Measurements from ENCODE around the gene PREB. TPM values are rescaled to one million over a fixed set of nuclear protein-coding genes. Genes with fewer than 3 reads are reported as not detected.

The PREB gene
- total RNA-seq, 1 donor from 2014 or later = 38.7 TPM

GRCh38 chr2:27092696-27093429 is 41.6 kb downstream of the PREB start:
- no peaks in the 10 kb centered on the region for H3K27me3 Mint-ChIP-seq
- intact Hi-C loops (cut with micrococcal nuclease) = no loop called here
- H3K4me3 Mint-ChIP-seq = no peak overlapping the region
- H3K4me1 Mint-ChIP-seq = peaks cover 11% of the 10 kb centered on the region
- TF ChIP-seq CTCF (IDR thresholded peaks at IDR 0.05) = no peak
- ATAC-seq (ENCODE audit: low read depth) (no peak), DNase-seq (no peak)
- ChIA-PET CTCF (no interaction called here), POLR2A (no interaction called here)
- H3K27ac Mint-ChIP-seq = no peak overlapping the region
- H3K9me3 Mint-ChIP-seq = no peaks in the 10 kb centered on the region
- H3K36me3 Mint-ChIP-seq (ENCODE audit: low read depth) = no peaks in the 10 kb centered on the region

- Mint-ChIP-seq H3K27me3 (no peaks in the 10 kb centered on the region), H3K4me1 (peaks cover 14% of the 10 kb centered on the region), H3K27ac (no peak overlapping the region), H3K36me3 (ENCODE audit: low read depth) (no peaks in the 10 kb centered on the region), H3K4me3 (no peak overlapping the region), H3K9me3 (no peaks in the 10 kb centered on the region)
- intact Hi-C loops (cut with micrococcal nuclease) = no loop called here
- no peak for TF ChIP-seq CTCF (IDR thresholded peaks at IDR 0.05)
- ChIA-PET POLR2A (interaction anchor here (0.5 kb wide), 1 partner anchor 174 kb away, joined by 4 read pairs; no protein-coding TSS in a partner anchor), CTCF (interaction anchor here (0.9 kb wide), 1 partner anchor 211 kb away, joined by 3 read pairs; no protein-coding TSS in a partner anchor)
- DNase-seq (no peak), ATAC-seq (ENCODE audit: low read depth) (no peak)
These were observed 42.4 kb downstream of the PREB start for GRCh38 chr2:27091746-27092695.

GRCh38 chr2:27089111-27089954 is 45.1 kb downstream of the PREB start:
- Mint-ChIP-seq H3K27me3 (no peaks in the 10 kb centered on the region), H3K27ac (no peak overlapping the region), H3K9me3 (no peaks in the 10 kb centered on the region), H3K4me3 (no peak overlapping the region), H3K4me1 (peaks cover 12% of the 10 kb centered on the region), H3K36me3 (ENCODE audit: low read depth) (no peaks in the 10 kb centered on the region)
- no peak for ATAC-seq (ENCODE audit: low read depth)
- DNase-seq = no peak
- intact Hi-C loops (cut with micrococcal nuclease) = loop anchor here (5.0 to 10.0 kb wide), 2 partner anchors 242 to 495 kb away; partner anchors contain the start of genes DPYSL5 and ZNF512
- ChIA-PET POLR2A (interaction anchor here (0.6 to 4.2 kb wide), 3 partner anchors 18 to 155 kb away, joined by 3 to 27 read pairs (median 9); partner anchors contain the start of genes AGBL5 and OST4), CTCF (interaction anchor here (4.4 kb wide), 1 partner anchor 128 kb away, joined by 12 read pairs; no protein-coding TSS in a partner anchor)
- no peak for TF ChIP-seq CTCF (IDR thresholded peaks at IDR 0.05)

- no peaks in the 10 kb centered on the region for H3K27me3 Mint-ChIP-seq
- ChIA-PET CTCF (interaction anchor here (1.7 to 4.4 kb wide), 2 partner anchors 127 to 191 kb away, joined by 4 to 12 read pairs; no protein-coding TSS in a partner anchor), POLR2A (interaction anchor here (0.7 to 4.2 kb wide), 4 partner anchors 17 to 45 kb away, joined by 5 to 27 read pairs (median 8); partner anchors contain the start of genes AGBL5, OST4 and PREB)
- H3K4me1 Mint-ChIP-seq = peaks cover 12% of the 10 kb centered on the region
- no peak for TF ChIP-seq CTCF (IDR thresholded peaks at IDR 0.05)
- H3K9me3 Mint-ChIP-seq = no peaks in the 10 kb centered on the region
- ATAC-seq (ENCODE audit: low read depth) (no peak), DNase-seq (no peak)
- peak overlapping the region; percentile 11 for H3K4me3 Mint-ChIP-seq
- H3K27ac Mint-ChIP-seq = no peak overlapping the region
- H3K36me3 Mint-ChIP-seq (ENCODE audit: low read depth) = no peaks in the 10 kb centered on the region
- intact Hi-C loops (cut with micrococcal nuclease) = loop anchor here (5.0 to 10.0 kb wide), 2 partner anchors 241 to 496 kb away; partner anchors contain the start of genes DPYSL5 and ZNF512
These were observed 45.8 kb downstream of the PREB start for GRCh38 chr2:27088634-27089033.

Measured in activated B cell treated with CpG ODN at 0.5 μM for 24 hours (primary cell).